HTR-8/SVneo (cell line): Measurements from ENCODE around the gene CD300LB.
A peak's percentile ranks its signal among the peaks of the same experiment; 100 is the strongest.
"Not testable (repeated sequence)": the region's sequence is repeated elsewhere in the genome, so short reads cannot be mapped to it uniquely, and the experiment has no call there.

ENCODE experiments used
- DNase-seq: peaks from one replicate; pipeline ENCODE4 v3.0.0; 2011; ENCODE audit warnings: low spot score, mixed read lengths; ENCODE audit not compliant: insufficient read length
- FAIRE-seq: peaks from 2 replicates; lab custom pipeline; 2011; peaks lifted over from hg19 to GRCh38; lab: Jason Lieb, UNC

The CD300LB gene

GRCh38 chr17:74531231-74531761 lies at the start of gene CD300LB:
Gene CD300LB, minus strand, starts transcription at chr17:74531475. Its CDS starts 125 bp downstream, at chr17:74531350.
- no peak for DNase-seq
- FAIRE-seq: no peak

GRCh38 chr17:74579900-74580299 lies 48.6 kb upstream of the CD300LB start:
- FAIRE-seq: no peak

GRCh38 chr17:74578979-74579378 lies 47.7 kb upstream of the CD300LB start:
- FAIRE-seq: peak; percentile 54
- no peak for DNase-seq

More at GRCh38 chr17:74579900-74580299, 48.6 kb upstream of the CD300LB start:
- no peak for DNase-seq

GRCh38 chr17:74574489-74575142 lies 43.3 kb upstream of the CD300LB start:
- FAIRE-seq (no peak), DNase-seq (no peak)

GRCh38 chr17:74573635-74574034 lies 42.4 kb upstream of the CD300LB start:
- FAIRE-seq, DNase-seq: not testable (repeated sequence)

- DNase-seq: no peak
- FAIRE-seq: no peak
Observed at GRCh38 chr17:74573169-74573568, 41.9 kb upstream of the CD300LB start.

GRCh38 chr17:74571621-74572270 lies 40.5 kb upstream of the CD300LB start:
- DNase-seq (no peak), FAIRE-seq (no peak)

GRCh38 chr17:74569020-74570003 lies 38.0 kb upstream of the CD300LB start:
- FAIRE-seq (peak; percentile 100), DNase-seq (peak; percentile 89)

- DNase-seq: no peak
- FAIRE-seq: no peak
Observed at GRCh38 chr17:74568106-74568873, 37.0 kb upstream of the CD300LB start.

GRCh38 chr17:74567397-74567796 lies 36.1 kb upstream of the CD300LB start, which contains the start of gene CD300H:
Gene CD300H, minus strand, starts transcription at chr17:74567509.
- no peak for DNase-seq

GRCh38 chr17:74566132-74566753 lies 35.0 kb upstream of the CD300LB start:
- peak; percentile 65 for DNase-seq
- no peak for FAIRE-seq

More at GRCh38 chr17:74567397-74567796, 36.1 kb upstream of the CD300LB start, which contains the start of gene CD300H:
- no peak for FAIRE-seq

GRCh38 chr17:74565126-74565525 lies 33.9 kb upstream of the CD300LB start:
- FAIRE-seq: no peak

GRCh38 chr17:74563358-74563757 lies 32.1 kb upstream of the CD300LB start:
- FAIRE-seq: peak; percentile 94

More at GRCh38 chr17:74565126-74565525, 33.9 kb upstream of the CD300LB start:
- DNase-seq: no peak

GRCh38 chr17:74561586-74561985 lies 30.3 kb upstream of the CD300LB start:
- FAIRE-seq (no peak), DNase-seq (no peak)

More at GRCh38 chr17:74563358-74563757, 32.1 kb upstream of the CD300LB start:
- DNase-seq: no peak

- no peak for FAIRE-seq
- DNase-seq: no peak
Observed at GRCh38 chr17:74558882-74559519, 27.7 kb upstream of the CD300LB start.

GRCh38 chr17:74558402-74558801 lies 27.1 kb upstream of the CD300LB start:
- not testable (repeated sequence) for DNase-seq, FAIRE-seq

GRCh38 chr17:74555427-74555940 lies 24.2 kb upstream of the CD300LB start:
- FAIRE-seq: no peak
- DNase-seq: no peak

- DNase-seq (no peak), FAIRE-seq (no peak)
Observed at GRCh38 chr17:74554909-74555308, 23.6 kb upstream of the CD300LB start.
